GM21825 (cell line): ENCODE data around the gene SERTAD2.

Source experiments
- ATAC-seq: cut with Tn5 transposase; IDR thresholded peaks from one replicate; pipeline ENCODE4 v1.9.1; 2021; ENCODE audit warnings: mild to moderate bottlenecking, moderate library complexity; ENCODE audit not compliant: unreplicated experiment

SERTAD2 gene

GRCh38 chr2:64610316-64610855, 43.3 kb downstream of the SERTAD2 start:
- ATAC-seq, result no peak

- ATAC-seq, result no peak
Measured at GRCh38 chr2:64609942-64610281, 43.8 kb downstream of the SERTAD2 start.

DNA sequence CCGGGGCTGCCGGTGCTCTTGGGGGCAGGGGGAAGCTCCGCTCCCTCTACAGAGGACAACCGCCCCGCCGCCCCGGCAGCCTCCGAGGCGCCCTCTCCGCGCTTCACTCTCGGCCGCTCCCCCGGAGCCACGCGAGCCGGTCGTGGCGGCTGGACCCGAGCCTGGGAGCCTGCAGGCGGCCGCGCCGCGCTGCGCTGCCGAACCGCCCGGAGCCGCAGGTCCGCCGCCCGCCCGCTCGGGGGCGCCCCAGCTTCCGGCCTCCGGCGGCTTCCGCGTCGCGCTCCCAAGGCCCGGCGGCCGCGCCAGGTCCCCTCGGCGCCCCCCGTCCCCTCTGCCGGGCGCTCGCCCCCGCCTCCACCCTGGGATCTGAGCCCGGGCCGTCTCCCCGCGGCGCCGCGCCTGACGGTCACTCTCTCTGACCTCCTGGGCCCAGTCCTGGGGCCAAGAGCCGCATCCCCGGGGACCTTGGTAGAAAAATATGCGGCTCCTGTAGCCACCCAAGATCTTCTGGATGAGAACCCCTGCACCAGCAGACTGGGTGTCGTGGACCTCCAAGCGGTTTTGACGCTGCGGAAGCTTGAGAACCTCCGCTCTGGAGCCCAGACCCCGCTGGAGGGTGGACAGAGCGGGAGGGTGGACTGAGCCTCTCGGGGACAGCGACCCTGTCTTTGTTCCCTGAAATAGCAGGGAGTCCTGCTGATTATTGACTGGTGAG, 44.3 kb downstream of the SERTAD2 start:
- ATAC-seq, result peak; percentile 40

GRCh38 chr2:64608867-64609226, 44.9 kb downstream of the SERTAD2 start:
- ATAC-seq, result no peak

- ATAC-seq, result no peak
Measured at GRCh38 chr2:64607381-64608304, 46.1 kb downstream of the SERTAD2 start.

DNA sequence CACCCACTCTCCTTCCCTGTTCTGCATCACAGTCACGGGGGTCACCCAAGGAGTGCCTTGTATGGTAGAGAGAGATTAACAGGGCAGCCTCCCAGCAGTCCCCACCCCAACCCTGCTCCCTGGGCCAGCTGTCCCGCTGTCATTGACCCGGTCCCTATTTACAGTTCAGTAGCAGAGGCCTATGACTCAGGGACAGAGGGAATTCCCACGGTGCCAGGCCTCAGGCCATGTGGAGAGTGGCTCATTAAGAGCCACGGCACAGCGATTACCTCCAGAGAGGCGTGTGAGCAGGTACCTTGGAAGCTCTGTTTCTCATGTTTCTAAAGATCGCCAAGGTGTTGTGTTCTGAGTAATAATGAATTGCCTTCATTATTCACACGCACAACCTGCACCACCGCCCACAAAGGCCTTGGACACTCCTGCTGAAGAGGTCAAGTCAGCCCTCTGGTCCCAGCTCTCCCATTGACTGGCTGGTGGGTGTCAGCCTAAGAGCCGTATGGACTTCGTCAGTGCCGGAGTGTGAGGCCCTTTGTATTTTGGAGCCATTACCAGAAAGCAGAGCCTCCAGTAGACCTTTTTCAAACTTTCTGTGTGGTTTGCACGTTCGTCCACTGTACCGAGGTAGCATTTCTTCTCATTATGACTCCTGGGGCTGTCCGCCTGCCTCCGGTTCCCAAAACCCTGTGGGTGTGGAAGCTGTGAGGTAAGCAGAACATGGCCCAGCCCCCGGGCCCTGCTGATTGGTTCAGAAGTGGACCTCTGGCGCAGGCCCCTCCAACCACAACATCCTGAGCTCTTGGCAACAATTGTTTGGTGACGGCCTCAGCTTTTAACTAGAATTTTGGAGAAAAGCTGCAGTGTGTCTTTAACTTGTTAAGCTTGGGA, 47.0 kb downstream of the SERTAD2 start:
- ATAC-seq, result peak; percentile 85

DNA sequence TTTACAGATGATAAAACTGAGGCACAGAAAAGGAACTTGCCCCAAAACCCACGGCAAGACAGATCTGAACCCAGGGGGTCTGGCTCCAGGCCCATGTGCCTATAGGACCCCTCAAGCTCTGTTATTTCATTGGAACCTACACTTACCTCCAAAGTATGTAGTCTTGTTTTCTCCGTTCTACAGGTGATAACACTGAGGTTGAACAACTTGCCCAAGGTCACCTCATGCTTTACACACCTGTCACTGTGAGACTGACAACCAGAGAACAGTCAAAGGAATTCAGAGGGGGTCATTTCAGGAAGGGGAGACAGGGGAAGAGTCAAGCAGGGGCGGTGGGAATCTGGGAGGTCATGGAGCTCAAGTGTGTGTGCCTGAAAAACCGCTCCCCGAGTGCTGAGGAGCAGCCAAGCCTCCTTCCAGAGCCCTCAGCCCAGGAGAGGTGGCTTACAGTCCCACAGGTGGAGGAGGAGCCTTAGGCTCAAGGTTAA, 47.7 kb downstream of the SERTAD2 start:
- no peak for ATAC-seq

- ATAC-seq, result no peak
Measured at GRCh38 chr2:64605026-64605471, 48.7 kb downstream of the SERTAD2 start.

GRCh38 chr2:64604155-64604554, 49.6 kb downstream of the SERTAD2 start:
- no peak for ATAC-seq

- no peak for ATAC-seq
Measured at GRCh38 chr2:64602436-64602835, 51.3 kb downstream of the SERTAD2 start.

- no peak for ATAC-seq
Measured at GRCh38 chr2:64601785-64602391, 51.8 kb downstream of the SERTAD2 start.

DNA sequence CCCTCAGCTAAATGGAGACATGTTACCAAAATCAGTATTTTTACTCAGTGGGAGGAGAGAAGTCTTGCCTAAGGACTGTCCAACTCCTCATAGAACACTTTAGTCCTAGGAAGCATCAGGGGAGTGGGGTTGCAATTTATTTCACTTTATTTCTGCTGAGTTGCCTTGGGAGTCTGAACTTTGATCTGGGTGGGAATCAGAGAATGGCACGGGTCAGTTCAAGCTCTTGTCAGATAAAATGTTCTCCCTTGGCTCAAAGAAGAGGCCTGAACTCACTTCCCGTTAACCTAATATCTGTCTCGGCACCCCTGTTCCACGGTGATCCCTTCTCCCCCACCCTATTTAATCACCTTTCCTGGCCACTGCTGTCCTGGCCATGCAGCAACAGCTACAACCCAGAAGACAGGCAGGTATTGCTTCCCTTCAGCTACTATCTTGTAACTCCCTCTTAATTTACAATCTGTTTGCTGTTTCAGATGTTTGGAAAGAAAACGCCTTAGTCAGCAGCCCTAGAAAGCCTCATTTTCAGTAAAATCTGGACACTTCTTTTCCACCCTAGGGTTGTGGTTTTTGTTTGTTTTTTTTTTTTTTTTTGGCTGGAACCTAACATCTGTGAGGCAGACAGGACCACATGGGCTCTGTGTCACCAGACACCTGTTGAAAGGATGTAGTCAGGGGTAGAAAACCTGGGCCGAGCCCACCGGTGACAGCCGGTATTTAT, 52.5 kb downstream of the SERTAD2 start:
- no peak for ATAC-seq

DNA sequence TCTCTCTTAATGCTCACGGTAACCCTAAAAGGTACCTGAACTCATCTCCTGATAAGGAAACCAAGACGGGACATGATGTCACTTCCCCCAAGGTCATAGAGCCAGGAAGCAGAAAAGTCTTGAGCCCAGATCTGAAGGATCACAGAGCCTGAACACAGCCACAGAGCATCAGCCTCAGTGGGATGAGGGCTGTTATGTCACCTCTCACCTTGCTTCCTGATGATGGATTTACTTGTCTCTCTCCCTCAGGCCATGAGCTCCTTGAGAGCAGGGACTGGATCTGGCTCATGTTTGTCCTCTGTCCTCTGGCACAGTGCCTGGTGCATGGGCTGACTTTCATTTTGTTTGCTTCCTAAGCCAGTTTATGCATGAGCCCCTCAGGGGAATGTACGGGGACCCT, 54.2 kb downstream of the SERTAD2 start:
- ATAC-seq, result no peak

- no peak for ATAC-seq
Measured at GRCh38 chr2:64598226-64598625, 55.5 kb downstream of the SERTAD2 start.

DNA sequence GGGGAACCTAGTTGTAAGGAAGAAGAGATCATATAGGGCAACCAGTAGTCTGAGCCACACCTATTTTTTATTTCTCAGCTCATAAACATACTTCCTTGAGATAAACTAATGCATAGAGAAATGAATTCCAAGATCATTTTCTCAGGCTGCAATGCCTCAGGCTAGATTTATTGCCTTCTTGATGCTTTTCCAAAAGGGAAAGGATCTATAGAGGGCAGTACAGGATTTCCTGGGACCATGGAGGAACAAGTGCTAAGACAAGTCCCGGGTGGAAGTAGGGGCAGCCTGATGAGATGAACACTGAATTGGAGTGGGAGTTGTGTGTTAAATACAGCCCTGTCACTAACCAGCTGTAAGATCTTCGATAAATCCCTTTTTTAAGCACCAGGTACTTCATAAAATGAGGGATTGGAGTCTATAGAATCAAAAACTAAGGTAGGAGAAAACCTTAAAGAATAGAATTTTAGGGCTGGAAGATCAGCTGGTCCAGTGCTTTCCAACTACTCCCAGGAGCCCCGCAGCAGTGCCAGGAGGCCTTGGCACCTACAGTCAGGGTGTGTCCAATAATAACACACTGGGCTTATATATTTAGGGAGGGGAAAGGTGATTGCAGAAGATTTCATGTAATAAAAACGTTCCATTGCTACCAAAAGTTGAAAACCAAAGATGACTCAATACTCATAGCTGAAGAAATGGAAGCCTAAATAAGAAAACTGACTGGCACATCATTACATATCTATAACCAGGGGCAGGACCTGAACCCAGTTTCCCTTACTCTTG, 58.1 kb downstream of the SERTAD2 start:
- ATAC-seq, result no peak

DNA sequence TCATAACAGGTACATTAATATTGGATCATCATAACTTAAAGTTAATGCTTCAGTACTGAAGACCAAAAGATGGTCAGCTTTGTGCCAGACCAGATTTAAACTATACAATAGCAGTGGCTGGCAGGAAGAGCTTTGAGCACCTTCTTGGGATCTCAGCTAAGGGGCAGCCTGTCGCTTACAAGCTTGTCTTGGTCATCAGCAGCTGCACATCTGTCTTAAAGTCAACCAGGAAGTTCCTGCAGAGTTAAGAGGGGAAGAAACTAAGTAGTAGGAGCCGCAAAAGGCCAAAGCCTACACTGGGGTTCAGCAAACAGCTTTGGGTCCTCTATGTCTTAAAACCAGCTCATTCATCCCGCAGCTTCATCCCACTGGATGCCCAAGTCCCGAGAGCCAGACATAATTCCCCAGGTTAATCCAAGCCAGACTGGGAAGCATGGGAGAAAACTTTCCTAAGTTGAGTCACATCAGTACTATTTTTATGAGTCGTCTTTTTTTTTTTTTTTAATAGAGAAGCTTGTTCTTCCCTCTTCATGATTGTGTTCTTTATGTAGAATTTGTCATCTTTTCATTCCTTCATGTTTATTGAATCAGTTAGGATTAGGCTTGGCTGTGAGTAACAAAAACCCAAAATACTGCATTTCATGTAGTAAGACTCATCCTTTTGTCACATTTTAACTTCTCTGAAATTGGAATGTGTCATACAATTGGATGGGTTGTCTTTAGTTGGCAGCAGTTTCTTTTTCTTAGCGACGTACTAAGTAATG, 59.3 kb downstream of the SERTAD2 start:
- no peak for ATAC-seq

DNA sequence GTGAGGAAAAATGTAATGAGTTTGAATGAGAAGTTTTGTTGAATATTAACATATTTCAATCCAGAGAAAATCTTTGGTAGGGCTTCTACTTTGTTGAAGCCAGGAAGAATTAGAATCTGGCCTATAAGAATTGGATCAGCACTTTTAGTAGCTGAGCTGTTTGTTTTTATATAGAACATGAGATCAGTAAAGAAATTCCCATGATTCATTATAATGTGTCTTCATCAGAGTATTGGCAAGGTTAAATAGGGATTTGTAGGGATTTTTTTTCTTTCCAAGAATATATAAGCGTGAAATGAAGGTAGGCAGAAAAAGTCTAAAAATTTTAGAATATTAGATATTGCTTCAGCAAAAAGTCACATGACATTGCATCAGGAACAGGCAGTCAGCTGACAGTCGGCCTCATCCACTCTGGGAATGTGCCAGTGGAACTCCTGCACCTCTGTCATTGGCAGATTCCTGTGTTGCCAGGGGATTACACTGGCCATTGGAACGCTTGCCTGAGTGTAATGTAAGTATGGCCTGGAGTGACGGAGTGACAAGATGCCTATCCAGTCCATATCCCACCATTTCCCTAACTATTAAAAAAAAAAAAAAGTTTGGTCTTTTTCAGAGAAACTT, 60.6 kb downstream of the SERTAD2 start:
- ATAC-seq, result no peak

- ATAC-seq, result no peak
Measured at GRCh38 chr2:64591188-64591587, 62.5 kb downstream of the SERTAD2 start.
